Activated B cell treated with CpG ODN at 0.5 μM for 24 hours (primary cell): ENCODE results near the gene MAMDC2. TPM values are rescaled to one million over a fixed set of nuclear protein-coding genes. Genes with fewer than 3 reads are reported as not detected.

Source experiments
- ATAC-seq: fragments of 200-7000 bp; cut with Tn5 transposase; one replicate; pipeline ENCODE4 v1.10.0; 2021; ENCODE audit warnings: low read depth, mild to moderate bottlenecking, moderate library complexity
- CTCF ChIA-PET: fragments of 350-600 bp; sonication (Branson Sonifier 250); formaldehyde crosslinking; loops from one replicate; lab custom pipeline; 2021; ENCODE audit warnings: antibody characterized with exemption; lab: Charles Lee
- POLR2A ChIA-PET: fragments of 350-600 bp; sonication (Branson Sonifier 250); formaldehyde crosslinking; loops from one replicate; lab custom pipeline; 2021; ENCODE audit warnings: antibody characterized with exemption; lab: Charles Lee
- DNase-seq: peaks from one replicate; pipeline ENCODE4 v3.0.0; 2022
- H3K27ac Mint-ChIP-seq: one replicate; pipeline ENCODE4 v1.8.0; 2020; ENCODE audit warnings: mixed read lengths
- H3K27me3 Mint-ChIP-seq: one replicate; pipeline ENCODE4 v1.8.0; 2021; ENCODE audit warnings: mixed read lengths
- H3K36me3 Mint-ChIP-seq: one replicate; pipeline ENCODE4 v1.8.0; 2021; ENCODE audit warnings: low read depth, mixed read lengths
- H3K4me1 Mint-ChIP-seq: one replicate; pipeline ENCODE4 v1.8.0; 2021; ENCODE audit warnings: mixed read lengths
- H3K4me3 Mint-ChIP-seq: one replicate; pipeline ENCODE4 v1.8.0; 2020; ENCODE audit warnings: mild to moderate bottlenecking, mixed read lengths
- H3K9me3 Mint-ChIP-seq: one replicate; pipeline ENCODE4 v1.8.0; 2020; ENCODE audit warnings: mixed read lengths
- intact Hi-C: fragments of 100-400 bp; cut with micrococcal nuclease; formaldehyde crosslinking; loops from one replicate; pipeline ENCODE4 v1.15.1; 2024
- total RNA-seq: library from RNA; stranded (reverse); gene quantifications from 2 replicates; pipeline ENCODE4 v1.2.3, GENCODE V29; 2022
- TF ChIP-seq, protein P1 (sequence below): fragments of 200-600 bp; IDR thresholded peaks from one replicate; pipeline ENCODE4 v1.8.0; 2022; ENCODE audit warnings: antibody characterized with exemption, mild to moderate bottlenecking

Gene MAMDC2
- total RNA-seq, 1 donor from 2014 or later: not detected

DNA sequence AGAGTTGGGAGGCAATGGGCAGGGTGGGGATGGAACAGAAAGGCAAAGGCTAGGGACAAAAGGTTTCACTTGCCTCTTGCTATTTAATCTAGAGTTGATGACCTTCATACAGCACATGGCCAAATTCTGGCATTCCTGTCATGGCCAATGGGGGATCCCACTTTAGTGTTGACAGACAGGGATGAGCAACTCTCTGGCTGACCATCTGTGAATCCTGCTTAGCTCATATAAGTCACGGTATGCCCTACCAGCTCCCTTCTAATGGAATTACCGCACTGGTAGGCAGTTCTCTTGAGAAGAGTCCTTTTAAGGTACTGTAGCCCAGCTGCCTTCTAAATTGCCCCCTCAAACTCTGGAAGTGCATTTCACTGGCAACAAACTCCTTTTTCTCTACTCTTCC is 76.1 kb downstream of the MAMDC2 start:
- ChIA-PET POLR2A (no interaction called here), CTCF (interaction anchor here (0.6 to 1.7 kb wide), 3 partner anchors 9 to 483 kb away, joined by 3 to 16 read pairs (median 4); no protein-coding TSS in a partner anchor)
- no peaks in the 10 kb centered on the region for H3K4me1 Mint-ChIP-seq
- no peak overlapping the region for H3K27ac Mint-ChIP-seq
- peaks cover 16% of the 10 kb centered on the region for H3K27me3 Mint-ChIP-seq
- no peaks in the 10 kb centered on the region for H3K36me3 Mint-ChIP-seq
- ATAC-seq (no peak), DNase-seq (no peak)
- TF ChIP-seq, protein P1, sequence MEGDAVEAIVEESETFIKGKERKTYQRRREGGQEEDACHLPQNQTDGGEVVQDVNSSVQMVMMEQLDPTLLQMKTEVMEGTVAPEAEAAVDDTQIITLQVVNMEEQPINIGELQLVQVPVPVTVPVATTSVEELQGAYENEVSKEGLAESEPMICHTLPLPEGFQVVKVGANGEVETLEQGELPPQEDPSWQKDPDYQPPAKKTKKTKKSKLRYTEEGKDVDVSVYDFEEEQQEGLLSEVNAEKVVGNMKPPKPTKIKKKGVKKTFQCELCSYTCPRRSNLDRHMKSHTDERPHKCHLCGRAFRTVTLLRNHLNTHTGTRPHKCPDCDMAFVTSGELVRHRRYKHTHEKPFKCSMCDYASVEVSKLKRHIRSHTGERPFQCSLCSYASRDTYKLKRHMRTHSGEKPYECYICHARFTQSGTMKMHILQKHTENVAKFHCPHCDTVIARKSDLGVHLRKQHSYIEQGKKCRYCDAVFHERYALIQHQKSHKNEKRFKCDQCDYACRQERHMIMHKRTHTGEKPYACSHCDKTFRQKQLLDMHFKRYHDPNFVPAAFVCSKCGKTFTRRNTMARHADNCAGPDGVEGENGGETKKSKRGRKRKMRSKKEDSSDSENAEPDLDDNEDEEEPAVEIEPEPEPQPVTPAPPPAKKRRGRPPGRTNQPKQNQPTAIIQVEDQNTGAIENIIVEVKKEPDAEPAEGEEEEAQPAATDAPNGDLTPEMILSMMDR: no peak
- intact Hi-C loops: no loop called here
- H3K9me3 Mint-ChIP-seq: no peaks in the 10 kb centered on the region
- H3K4me3 Mint-ChIP-seq: no peak overlapping the region

DNA sequence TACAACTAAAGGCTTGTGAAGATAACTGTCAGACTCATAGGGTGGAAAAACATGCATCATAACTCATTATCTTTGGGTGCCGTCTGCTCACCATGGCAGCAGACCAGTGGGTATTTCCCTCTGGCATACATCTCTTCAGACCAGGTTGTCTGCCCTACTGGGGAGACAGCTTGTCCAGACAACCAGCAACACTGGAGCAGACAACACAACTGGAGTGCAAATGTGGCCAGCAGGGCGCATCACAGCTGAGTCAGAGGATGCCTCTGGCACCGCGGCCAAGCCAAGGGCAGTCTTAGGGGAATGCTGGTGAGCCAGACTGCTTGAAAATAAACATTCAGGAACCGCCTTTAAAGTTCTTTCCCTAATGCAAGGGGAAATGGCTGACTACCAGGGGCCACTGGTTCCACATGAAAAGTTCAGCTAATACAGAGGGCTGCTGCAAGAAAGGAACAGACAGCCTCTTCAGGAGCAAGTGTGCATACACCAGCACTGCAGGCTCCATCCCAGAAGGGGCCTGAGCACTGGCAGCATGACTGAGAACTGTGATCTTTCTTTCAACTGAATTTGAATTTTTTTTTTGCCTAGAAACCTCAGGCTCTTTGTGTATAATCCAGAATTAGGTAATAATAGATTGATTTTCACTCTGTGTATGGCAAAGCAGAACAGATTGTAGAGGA is 77.3 kb downstream of the MAMDC2 start:
- TF ChIP-seq, protein P1: no peak
- ATAC-seq (no peak), DNase-seq (no peak)
- POLR2A ChIA-PET: no interaction called here
- H3K27me3 Mint-ChIP-seq: peaks cover 18% of the 10 kb centered on the region
- CTCF ChIA-PET: interaction anchor here (1.7 kb wide), 1 partner anchor 10 kb away, joined by 16 read pairs; no protein-coding TSS in a partner anchor
- H3K36me3 Mint-ChIP-seq: no peaks in the 10 kb centered on the region
- intact Hi-C loops: no loop called here
- no peak overlapping the region for H3K4me3 Mint-ChIP-seq
- H3K4me1 Mint-ChIP-seq: no peaks in the 10 kb centered on the region
- no peak overlapping the region for H3K27ac Mint-ChIP-seq
- no peaks in the 10 kb centered on the region for H3K9me3 Mint-ChIP-seq

DNA sequence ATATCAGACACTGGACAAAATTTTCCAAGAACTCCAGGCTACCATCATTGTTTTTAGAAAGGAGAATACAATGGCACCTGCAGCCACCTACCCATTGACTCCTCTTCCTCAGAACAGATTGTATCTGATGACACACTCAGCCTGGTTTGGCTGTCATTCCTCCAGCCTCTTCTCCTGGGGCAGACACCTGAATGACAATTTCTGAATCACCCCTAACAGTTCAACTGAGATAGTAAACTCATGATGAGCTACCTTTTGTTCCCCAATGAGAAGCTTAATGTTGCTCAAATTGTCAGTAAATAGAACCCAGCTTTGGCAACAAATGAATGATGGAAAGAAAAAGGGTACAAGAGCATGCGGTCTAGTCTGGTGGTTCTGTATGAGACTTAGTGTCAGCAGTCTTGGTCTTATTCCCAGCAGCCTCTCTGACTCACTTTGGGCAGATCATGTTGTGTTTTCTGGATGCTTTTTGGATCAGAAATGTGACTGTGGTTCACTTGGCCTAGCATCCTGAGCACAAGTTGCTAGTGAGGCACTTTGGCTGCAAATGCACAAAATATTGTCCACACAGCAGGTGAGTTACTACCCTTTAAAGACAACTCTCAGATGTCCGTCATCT is 78.3 kb downstream of the MAMDC2 start:
- ChIA-PET CTCF (interaction anchor here (1.3 to 2.0 kb wide), 2 partner anchors 8 to 11 kb away, joined by 3 to 6 read pairs; no protein-coding TSS in a partner anchor), POLR2A (no interaction called here)
- ATAC-seq (no peak), DNase-seq (no peak)
- TF ChIP-seq, protein P1: no peak
- peaks cover 16% of the 10 kb centered on the region for H3K27me3 Mint-ChIP-seq
- no peaks in the 10 kb centered on the region for H3K36me3 Mint-ChIP-seq
- no peak overlapping the region for H3K4me3 Mint-ChIP-seq
- intact Hi-C loops: no loop called here
- H3K9me3 Mint-ChIP-seq: no peaks in the 10 kb centered on the region
- H3K27ac Mint-ChIP-seq: no peak overlapping the region
- no peaks in the 10 kb centered on the region for H3K4me1 Mint-ChIP-seq

DNA sequence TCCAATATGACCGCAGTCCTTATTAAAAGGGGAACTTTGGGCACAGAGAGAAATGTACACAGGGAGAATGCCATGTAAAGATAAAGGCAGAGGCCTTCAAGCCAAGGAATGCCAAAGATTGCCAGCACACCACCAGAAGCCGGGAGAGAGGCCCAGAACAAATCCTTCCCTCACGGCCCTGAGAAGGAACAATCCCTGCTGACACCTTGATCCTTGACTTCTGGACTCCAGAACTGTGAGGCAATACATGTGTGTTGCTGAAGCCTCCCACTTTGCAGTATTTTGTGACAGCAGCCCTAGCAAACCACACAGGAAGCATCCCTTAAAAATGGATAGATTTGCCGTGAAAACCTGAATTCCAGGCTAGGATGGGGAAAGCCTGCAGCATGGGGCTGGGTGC is 80.0 kb downstream of the MAMDC2 start:
- CTCF ChIA-PET: no interaction called here
- Mint-ChIP-seq H3K4me3 (no peak overlapping the region), H3K27ac (no peak overlapping the region), H3K27me3 (peaks cover 8% of the 10 kb centered on the region), H3K9me3 (no peaks in the 10 kb centered on the region), H3K4me1 (no peaks in the 10 kb centered on the region), H3K36me3 (no peaks in the 10 kb centered on the region)
- TF ChIP-seq, protein P1: no peak
- intact Hi-C loops: no loop called here
- ATAC-seq: no peak
- POLR2A ChIA-PET: no interaction called here
- DNase-seq: no peak

DNA sequence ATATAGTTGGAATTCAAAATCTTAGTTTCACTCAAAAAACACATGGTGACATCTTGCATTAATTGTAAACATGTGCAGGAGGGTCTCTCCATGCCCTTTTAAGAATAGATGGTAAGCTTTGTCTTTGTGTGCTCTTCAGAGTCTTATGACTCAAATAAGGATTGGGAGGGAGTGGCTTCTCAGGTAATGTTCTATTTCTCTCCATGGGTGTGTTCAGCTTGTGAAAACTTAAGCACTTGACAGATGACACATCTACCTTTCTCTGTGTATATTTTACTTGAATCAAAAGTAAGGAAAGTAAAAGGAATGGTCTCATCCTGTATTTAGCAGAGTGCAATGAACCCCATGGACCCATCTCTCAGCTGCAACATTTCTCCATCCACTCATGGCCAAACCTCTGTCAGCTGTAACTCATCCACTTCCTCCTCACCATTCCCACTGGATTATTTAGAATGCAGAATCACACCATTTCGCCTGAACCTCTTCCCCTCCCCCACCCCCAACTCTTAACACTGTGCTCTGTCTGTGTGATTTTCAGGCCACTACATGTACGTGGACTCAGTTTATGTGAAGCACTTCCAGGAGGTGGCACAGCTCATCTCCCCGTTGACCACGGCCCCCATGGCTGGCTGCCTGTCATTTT is 82.1 kb downstream of the MAMDC2 start:
- intact Hi-C loops: no loop called here

More for the DNA sequence above, 82.1 kb downstream of the MAMDC2 start:
- DNase-seq (no peak), ATAC-seq (no peak)
- no peaks in the 10 kb centered on the region for H3K4me1 Mint-ChIP-seq
- ChIA-PET CTCF (interaction anchor here (1.0 kb wide), 1 partner anchor 18 kb away, joined by 3 read pairs; no protein-coding TSS in a partner anchor), POLR2A (no interaction called here)
- no peaks in the 10 kb centered on the region for H3K36me3 Mint-ChIP-seq
- H3K27ac Mint-ChIP-seq: no peak overlapping the region
- peaks cover 2% of the 10 kb centered on the region for H3K27me3 Mint-ChIP-seq
- H3K9me3 Mint-ChIP-seq: no peaks in the 10 kb centered on the region
- TF ChIP-seq, protein P1: no peak
- no peak overlapping the region for H3K4me3 Mint-ChIP-seq
